ENCODE results near the gene SPINK5.

Gene SPINK5

GRCh38 chr5:148176480-148176879 is 112.7 kb downstream of the SPINK5 start:
- Histone ChIP-seq H3K4me3 (ENCODE audit: low read length) (no peak overlapping the region), H3K4me1 (ENCODE audit: control insufficient read depth, low read length) (no peaks in the 10 kb centered on the region), H3K27ac (ENCODE audit: low read depth, low read length) (no peak overlapping the region), H4K20me1 (ENCODE audit: control insufficient read depth, insufficient read depth, low read depth, low read length) (no peaks in the 10 kb centered on the region), H3K9me2 (replicated peaks; ENCODE audit: control insufficient read depth, low read length) (no peaks in the 10 kb centered on the region), H3K79me2 (ENCODE audit: control insufficient read depth, low read length) (no peaks in the 10 kb centered on the region), H3F3A (ENCODE audit: control insufficient read depth, insufficient read depth) (no peaks in the 10 kb centered on the region), H3K36me3 (ENCODE audit: control insufficient read depth, low read length) (no peaks in the 10 kb centered on the region), H3K27me3 (ENCODE audit: control insufficient read depth, low read length) (no peaks in the 10 kb centered on the region), H3K9me3 (ENCODE audit: control insufficient read depth, insufficient read depth, low read length) (no peaks in the 10 kb centered on the region), H3K4me2 (ENCODE audit: low read length) (no peak overlapping the region)
- TF ChIP-seq EZH2phosphoT487 (IDR thresholded peaks at IDR 0.05; ENCODE audit: borderline replicate concordance, low read length): no peak
- no peak for TF ChIP-seq CTCF (IDR thresholded peaks at IDR 0.05; ENCODE audit: low read depth, low read length, poor library complexity, severe bottlenecking)

DNA sequence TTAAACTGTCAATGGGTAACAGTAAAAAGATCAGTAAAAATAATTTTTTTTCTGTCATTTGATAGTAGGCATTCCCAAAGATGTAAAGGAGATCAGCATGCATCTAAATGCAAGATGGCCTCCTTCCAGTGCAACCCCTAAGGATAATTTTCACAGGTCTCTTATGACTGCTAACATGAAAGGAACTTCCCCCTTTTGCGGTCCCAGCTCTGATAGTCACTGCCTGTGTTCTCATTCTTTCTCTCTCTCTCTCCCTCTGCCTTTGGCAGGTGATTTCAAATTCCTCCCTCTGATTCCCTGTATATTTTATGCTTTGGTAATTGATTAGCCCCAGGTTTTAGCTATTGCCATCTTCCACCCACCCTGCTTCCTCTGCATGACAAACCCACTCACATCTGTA is 113.4 kb downstream of the SPINK5 start:
- no peak for TF ChIP-seq CTCF (IDR thresholded peaks at IDR 0.05; ENCODE audit: low read depth, low read length, poor library complexity, severe bottlenecking)
- TF ChIP-seq EZH2phosphoT487 (IDR thresholded peaks at IDR 0.05; ENCODE audit: borderline replicate concordance, low read length): no peak
- Histone ChIP-seq H3K79me2 (ENCODE audit: control insufficient read depth, low read length) (no peaks in the 10 kb centered on the region), H3K27ac (ENCODE audit: low read depth, low read length) (no peak overlapping the region), H4K20me1 (ENCODE audit: control insufficient read depth, insufficient read depth, low read depth, low read length) (no peaks in the 10 kb centered on the region), H3K4me1 (ENCODE audit: control insufficient read depth, low read length) (no peaks in the 10 kb centered on the region), H3K27me3 (ENCODE audit: control insufficient read depth, low read length) (no peaks in the 10 kb centered on the region), H3F3A (ENCODE audit: control insufficient read depth, insufficient read depth) (no peaks in the 10 kb centered on the region), H3K4me2 (ENCODE audit: low read length) (no peak overlapping the region), H3K9me2 (replicated peaks; ENCODE audit: control insufficient read depth, low read length) (no peaks in the 10 kb centered on the region), H3K9me3 (ENCODE audit: control insufficient read depth, insufficient read depth, low read length) (no peaks in the 10 kb centered on the region), H3K36me3 (ENCODE audit: control insufficient read depth, low read length) (no peaks in the 10 kb centered on the region), H3K4me3 (ENCODE audit: low read length) (no peak overlapping the region)

DNA sequence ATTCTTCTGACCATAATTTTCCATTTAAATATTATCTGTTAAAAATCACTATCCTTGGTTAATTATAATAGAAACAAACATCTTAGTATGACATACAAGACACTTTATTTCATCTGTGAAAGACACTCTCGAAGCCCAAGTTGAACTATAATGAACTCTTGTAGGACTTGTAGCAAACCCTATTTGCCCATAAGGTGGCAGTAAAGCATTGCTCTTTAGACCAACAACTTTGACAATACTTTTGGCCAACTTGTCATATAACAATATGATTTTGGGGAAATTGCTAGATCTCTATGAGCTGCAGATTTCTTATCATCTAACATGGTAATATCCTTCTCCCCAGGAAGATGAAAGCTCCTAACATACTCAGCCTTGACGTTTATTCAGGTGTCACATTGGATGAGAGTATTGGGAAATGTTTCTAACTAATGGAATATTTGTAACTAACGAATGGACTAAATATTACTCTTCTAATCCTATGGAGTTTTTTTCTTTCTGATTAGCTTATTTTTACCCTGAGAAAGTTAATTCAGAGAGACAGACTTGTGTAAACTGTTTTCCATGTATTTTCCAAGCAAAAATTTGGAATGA is 115.5 kb downstream of the SPINK5 start:
- Histone ChIP-seq H3K9me3 (ENCODE audit: control insufficient read depth, insufficient read depth, low read length) (no peaks in the 10 kb centered on the region), H3K4me1 (ENCODE audit: control insufficient read depth, low read length) (no peaks in the 10 kb centered on the region), H3K9me2 (replicated peaks; ENCODE audit: control insufficient read depth, low read length) (no peaks in the 10 kb centered on the region), H3K36me3 (ENCODE audit: control insufficient read depth, low read length) (no peaks in the 10 kb centered on the region), H3K27ac (ENCODE audit: low read depth, low read length) (no peak overlapping the region), H3K4me3 (ENCODE audit: low read length) (no peak overlapping the region), H3K4me2 (ENCODE audit: low read length) (no peak overlapping the region), H4K20me1 (ENCODE audit: control insufficient read depth, insufficient read depth, low read depth, low read length) (no peaks in the 10 kb centered on the region), H3K79me2 (ENCODE audit: control insufficient read depth, low read length) (no peaks in the 10 kb centered on the region), H3K27me3 (ENCODE audit: control insufficient read depth, low read length) (no peaks in the 10 kb centered on the region), H3F3A (ENCODE audit: control insufficient read depth, insufficient read depth) (no peaks in the 10 kb centered on the region)
- TF ChIP-seq EZH2phosphoT487 (IDR thresholded peaks at IDR 0.05; ENCODE audit: borderline replicate concordance, low read length) (no peak), CTCF (IDR thresholded peaks at IDR 0.05; ENCODE audit: low read depth, low read length, poor library complexity, severe bottlenecking) (peak; percentile 70)
